Astrocyte (in vitro differentiated cells and primary cell): ENCODE measurements around the gene TAX1BP3.

Experiments used
- EZH2 ChIP-seq: IDR thresholded peaks from 2 replicates; pipeline ENCODE4 v1.6.1; 2012; ENCODE audit warnings: mild to moderate bottlenecking, low read length, inconsistent platforms; ENCODE audit not compliant: insufficient read depth
- TF ChIP-seq, protein P1 (sequence below): IDR thresholded peaks from 2 replicates; pipeline ENCODE4 v1.5.1; 2011; ENCODE audit warnings: low read depth, mild to moderate bottlenecking, inconsistent platforms, low read length, moderate library complexity; ENCODE audit not compliant: insufficient read depth

DNA sequence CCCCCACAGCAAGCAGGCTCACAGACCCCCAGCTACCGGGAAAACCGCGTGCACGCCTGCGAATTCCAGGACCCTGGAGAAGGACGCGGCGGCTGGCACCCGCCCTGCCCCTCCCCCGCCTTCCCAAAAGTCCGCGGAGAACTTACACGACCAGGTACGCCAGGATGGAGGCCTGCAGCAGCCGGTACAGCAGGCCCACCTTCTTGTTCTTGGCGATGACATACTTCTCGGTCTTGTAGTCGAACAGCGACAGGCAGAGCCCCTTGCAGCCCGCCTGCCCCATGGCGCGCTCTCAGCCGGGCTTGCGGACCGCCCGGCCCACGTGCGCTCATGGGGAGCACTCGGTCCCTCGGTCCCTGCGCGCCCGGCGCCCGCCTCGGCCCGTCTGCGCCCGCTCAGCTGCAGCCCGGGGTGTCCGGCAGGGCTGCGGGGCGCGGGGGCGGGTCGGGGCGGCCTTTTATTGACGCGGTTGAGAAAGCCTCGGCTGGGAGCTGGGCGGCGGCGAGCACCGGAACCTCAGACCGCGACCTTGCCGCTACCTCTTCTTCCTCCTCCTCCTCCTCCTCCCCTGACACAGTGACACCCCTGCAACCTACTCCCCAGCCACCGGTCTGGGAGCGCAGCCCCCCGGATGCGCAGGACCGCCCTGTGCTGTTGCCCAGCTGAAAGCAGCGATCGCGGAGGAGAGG lies 27.5 kb upstream of the TAX1BP3 start, which contains the start of gene P2RX5:
- TF ChIP-seq, protein P1, sequence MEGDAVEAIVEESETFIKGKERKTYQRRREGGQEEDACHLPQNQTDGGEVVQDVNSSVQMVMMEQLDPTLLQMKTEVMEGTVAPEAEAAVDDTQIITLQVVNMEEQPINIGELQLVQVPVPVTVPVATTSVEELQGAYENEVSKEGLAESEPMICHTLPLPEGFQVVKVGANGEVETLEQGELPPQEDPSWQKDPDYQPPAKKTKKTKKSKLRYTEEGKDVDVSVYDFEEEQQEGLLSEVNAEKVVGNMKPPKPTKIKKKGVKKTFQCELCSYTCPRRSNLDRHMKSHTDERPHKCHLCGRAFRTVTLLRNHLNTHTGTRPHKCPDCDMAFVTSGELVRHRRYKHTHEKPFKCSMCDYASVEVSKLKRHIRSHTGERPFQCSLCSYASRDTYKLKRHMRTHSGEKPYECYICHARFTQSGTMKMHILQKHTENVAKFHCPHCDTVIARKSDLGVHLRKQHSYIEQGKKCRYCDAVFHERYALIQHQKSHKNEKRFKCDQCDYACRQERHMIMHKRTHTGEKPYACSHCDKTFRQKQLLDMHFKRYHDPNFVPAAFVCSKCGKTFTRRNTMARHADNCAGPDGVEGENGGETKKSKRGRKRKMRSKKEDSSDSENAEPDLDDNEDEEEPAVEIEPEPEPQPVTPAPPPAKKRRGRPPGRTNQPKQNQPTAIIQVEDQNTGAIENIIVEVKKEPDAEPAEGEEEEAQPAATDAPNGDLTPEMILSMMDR, result no peak
- no peak for TF ChIP-seq EZH2
